ENCODE results near the gene MTHFD1. TPM values are rescaled to one million over a fixed set of nuclear protein-coding genes. Genes with fewer than 3 reads are reported as not detected.

Gene MTHFD1
- total and polyA plus RNA-seq, 2 experiments from 2014 or later: 24.4 to 29.5 TPM

DNA sequence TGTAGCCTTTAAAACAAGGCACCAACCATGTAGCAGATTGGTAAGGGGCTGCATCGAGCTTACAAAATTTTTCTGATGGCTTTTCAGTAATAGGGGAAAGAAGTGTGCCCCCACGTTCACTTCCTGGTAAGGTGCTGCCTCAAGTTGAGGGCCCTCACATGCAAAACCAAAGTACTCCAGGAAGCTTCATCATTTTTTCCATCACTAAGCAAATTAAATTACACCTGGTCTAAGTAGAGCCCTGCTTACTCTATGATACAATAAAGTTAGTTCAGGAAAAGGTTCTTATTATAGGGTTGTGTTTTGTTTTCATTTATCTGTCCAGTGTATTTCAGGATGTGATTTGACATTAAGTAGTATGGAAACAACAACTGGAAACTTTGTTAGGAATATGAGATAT is 62.1 kb downstream of the MTHFD1 start:
- H2AFZ ChIP-seq: no peak overlapping the region
- no peaks in the 10 kb centered on the region for H3K9me3 ChIP-seq (ENCODE audit: low read depth)
- H3K36me3 ChIP-seq (replicated peaks; ENCODE audit: insufficient read depth, low read depth): no peaks in the 10 kb centered on the region
- no peak overlapping the region for H3K4me3 ChIP-seq
- H3K27ac ChIP-seq: no peak overlapping the region
- H3K27me3 ChIP-seq: no peaks in the 10 kb centered on the region
- no peak overlapping the region for H3K4me2 ChIP-seq
- WGBS (ENCODE audit: low lambda C conversion rate, missing lambda C conversion rate): 96% methylated on average over 2 of the region's 2 CpGs
- no peaks in the 10 kb centered on the region for H3K79me2 ChIP-seq
- no peaks in the 10 kb centered on the region for H3K4me1 ChIP-seq (ENCODE audit: insufficient read depth)
- DNase-seq (ENCODE audit: low spot score): no peak
- TF ChIP-seq, protein P1, sequence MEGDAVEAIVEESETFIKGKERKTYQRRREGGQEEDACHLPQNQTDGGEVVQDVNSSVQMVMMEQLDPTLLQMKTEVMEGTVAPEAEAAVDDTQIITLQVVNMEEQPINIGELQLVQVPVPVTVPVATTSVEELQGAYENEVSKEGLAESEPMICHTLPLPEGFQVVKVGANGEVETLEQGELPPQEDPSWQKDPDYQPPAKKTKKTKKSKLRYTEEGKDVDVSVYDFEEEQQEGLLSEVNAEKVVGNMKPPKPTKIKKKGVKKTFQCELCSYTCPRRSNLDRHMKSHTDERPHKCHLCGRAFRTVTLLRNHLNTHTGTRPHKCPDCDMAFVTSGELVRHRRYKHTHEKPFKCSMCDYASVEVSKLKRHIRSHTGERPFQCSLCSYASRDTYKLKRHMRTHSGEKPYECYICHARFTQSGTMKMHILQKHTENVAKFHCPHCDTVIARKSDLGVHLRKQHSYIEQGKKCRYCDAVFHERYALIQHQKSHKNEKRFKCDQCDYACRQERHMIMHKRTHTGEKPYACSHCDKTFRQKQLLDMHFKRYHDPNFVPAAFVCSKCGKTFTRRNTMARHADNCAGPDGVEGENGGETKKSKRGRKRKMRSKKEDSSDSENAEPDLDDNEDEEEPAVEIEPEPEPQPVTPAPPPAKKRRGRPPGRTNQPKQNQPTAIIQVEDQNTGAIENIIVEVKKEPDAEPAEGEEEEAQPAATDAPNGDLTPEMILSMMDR (IDR thresholded peaks at IDR 0.05; ENCODE audit: poor library complexity): no peak
- TF ChIP-seq EZH2 (IDR thresholded peaks at IDR 0.05; ENCODE audit: borderline replicate concordance) (no peak), EZH2phosphoT487 (IDR thresholded peaks at IDR 0.05; ENCODE audit: low read depth, severe bottlenecking, unreplicated experiment) (no peak)
- H4K20me1 ChIP-seq (ENCODE audit: insufficient read depth, poor library complexity, severe bottlenecking): no peaks in the 10 kb centered on the region
- H3K9me2 ChIP-seq (replicated peaks; ENCODE audit: insufficient read depth): no peaks in the 10 kb centered on the region

GRCh38 chr14:64454671-64455070 is 66.5 kb downstream of the MTHFD1 start:
- DNase-seq (ENCODE audit: low spot score): no peak
- WGBS (ENCODE audit: low lambda C conversion rate, missing lambda C conversion rate): 96% methylated on average over 10 of the region's 10 CpGs
- no peak for TF ChIP-seq EZH2phosphoT487 (IDR thresholded peaks at IDR 0.05; ENCODE audit: low read depth, severe bottlenecking, unreplicated experiment)
- TF ChIP-seq EZH2 (IDR thresholded peaks at IDR 0.05; ENCODE audit: borderline replicate concordance): no peak
- TF ChIP-seq, protein P1 (IDR thresholded peaks at IDR 0.05; ENCODE audit: poor library complexity): no peak
- no peaks in the 10 kb centered on the region for H3K27me3 ChIP-seq
- H4K20me1 ChIP-seq (ENCODE audit: insufficient read depth, poor library complexity, severe bottlenecking): no peaks in the 10 kb centered on the region
- no peaks in the 10 kb centered on the region for H3K9me3 ChIP-seq (ENCODE audit: low read depth)
- no peaks in the 10 kb centered on the region for H3K36me3 ChIP-seq (replicated peaks; ENCODE audit: insufficient read depth, low read depth)
- no peak overlapping the region for H3K27ac ChIP-seq
- H3K4me1 ChIP-seq (ENCODE audit: insufficient read depth): no peaks in the 10 kb centered on the region
- no peak overlapping the region for H3K4me3 ChIP-seq
- H3K4me2 ChIP-seq: no peak overlapping the region
- H3K9me2 ChIP-seq (replicated peaks; ENCODE audit: insufficient read depth): no peaks in the 10 kb centered on the region
- no peaks in the 10 kb centered on the region for H3K79me2 ChIP-seq
- no peak overlapping the region for H2AFZ ChIP-seq

DNA sequence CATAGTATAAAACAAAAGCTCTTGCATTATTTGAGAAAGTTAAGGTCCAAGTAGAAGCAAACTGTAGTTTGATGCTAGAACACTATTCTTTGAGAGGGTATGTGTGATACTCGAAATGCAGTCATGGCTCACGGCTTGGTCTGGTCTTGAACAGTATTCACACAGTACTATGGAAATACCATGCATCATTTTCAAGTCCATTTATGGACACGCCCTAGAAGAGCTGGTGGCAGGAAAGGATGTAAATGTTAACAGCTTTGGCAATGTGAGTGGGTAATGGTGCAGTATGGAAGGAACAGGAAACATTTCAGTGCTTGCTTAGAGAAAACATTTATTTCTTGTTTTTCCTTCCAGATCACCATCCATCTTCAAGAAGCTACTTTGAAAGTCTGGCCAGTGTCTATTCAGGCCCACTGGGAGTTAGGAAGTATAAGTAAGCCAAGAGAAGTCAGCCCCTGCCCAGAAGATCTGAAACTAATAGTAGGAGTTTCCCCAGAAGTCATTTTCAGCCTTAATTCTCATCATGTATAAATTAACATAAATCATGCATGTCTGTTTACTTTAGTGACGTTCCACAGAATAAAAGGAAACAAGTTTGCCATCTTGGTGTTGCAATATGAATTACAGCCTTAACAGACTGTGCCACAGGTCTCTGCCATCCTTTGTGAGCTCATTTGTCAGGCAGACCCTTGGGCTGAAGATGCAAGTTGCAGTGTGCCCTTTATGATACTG is 71.4 kb downstream of the MTHFD1 start:
- Histone ChIP-seq H3K36me3 (replicated peaks; ENCODE audit: insufficient read depth, low read depth) (no peaks in the 10 kb centered on the region), H3K27me3 (no peaks in the 10 kb centered on the region), H3K9me2 (replicated peaks; ENCODE audit: insufficient read depth) (no peaks in the 10 kb centered on the region), H3K4me3 (no peak overlapping the region), H2AFZ (no peak overlapping the region), H3K79me2 (no peaks in the 10 kb centered on the region), H4K20me1 (ENCODE audit: insufficient read depth, poor library complexity, severe bottlenecking) (no peaks in the 10 kb centered on the region), H3K9me3 (ENCODE audit: low read depth) (no peaks in the 10 kb centered on the region), H3K27ac (no peak overlapping the region), H3K4me1 (ENCODE audit: insufficient read depth) (no peaks in the 10 kb centered on the region), H3K4me2 (no peak overlapping the region)
- TF ChIP-seq EZH2phosphoT487 (IDR thresholded peaks at IDR 0.05; ENCODE audit: low read depth, severe bottlenecking, unreplicated experiment) (no peak), EZH2 (IDR thresholded peaks at IDR 0.05; ENCODE audit: borderline replicate concordance) (no peak)
- TF ChIP-seq, protein P1 (IDR thresholded peaks at IDR 0.05; ENCODE audit: poor library complexity): no peak
- WGBS (ENCODE audit: low lambda C conversion rate, missing lambda C conversion rate): 92% methylated on average over 4 of the region's 4 CpGs
- no peak for DNase-seq (ENCODE audit: low spot score)
